HL-60/S4 treated with retinoic acid at 250 ng/mL for 4 days and 3 days (cell line): Measurements from ENCODE around the gene AKT3.

ENCODE experiments used
- in situ Hi-C: fragments of 300-500 bp; cut with MboI; formaldehyde crosslinking; loops from 2 replicates; pipeline ENCODE4 v1.7.0; 2022; ENCODE audit warnings: low sequenced_read_pairs

The AKT3 gene

DNA sequence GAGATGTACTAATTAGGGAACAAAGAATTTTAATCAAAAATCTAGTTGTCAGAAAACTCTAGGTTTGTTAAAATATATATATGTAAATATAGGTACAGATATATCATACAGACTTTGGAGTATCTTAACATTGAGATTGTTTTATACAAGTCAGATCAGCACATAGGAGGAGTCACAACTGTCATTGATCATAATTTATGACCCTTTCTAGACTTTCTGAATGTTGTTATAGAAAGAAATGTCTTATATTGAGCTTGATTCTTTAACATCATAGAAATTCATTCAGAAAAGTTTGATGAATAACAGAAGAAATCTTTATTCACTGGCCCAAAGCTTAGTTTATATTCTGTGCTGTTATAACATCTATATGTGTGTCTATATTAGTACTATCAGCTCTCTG is 408.4 kb downstream of the AKT3 start:
- in situ Hi-C loops: no loop called here

- in situ Hi-C loops: no loop called here
Observed at GRCh38 chr1:243440406-243440805, 409.6 kb downstream of the AKT3 start.

DNA sequence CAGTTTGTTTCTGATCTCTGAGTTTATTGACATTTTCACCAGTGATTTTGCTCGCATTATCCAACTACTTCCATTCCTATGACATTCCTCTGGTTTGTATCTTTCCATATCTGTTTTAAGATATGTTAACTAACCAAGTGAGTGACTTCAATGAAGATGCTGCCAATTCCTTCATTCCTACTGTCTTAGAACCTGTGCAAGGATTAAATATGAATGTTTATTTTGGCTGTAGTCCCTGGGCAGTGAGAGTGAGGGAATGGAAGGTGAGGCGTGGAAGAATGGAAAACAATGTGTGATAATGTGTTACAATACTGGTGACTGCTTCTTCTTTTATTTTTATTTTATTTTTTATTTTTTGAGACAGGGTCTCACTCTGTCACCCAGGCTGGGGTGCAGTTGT is 411.2 kb downstream of the AKT3 start:
- in situ Hi-C loops: no loop called here
